G401 (cell line): ENCODE results near the gene NUTM2F. TPM values are rescaled to one million over a fixed set of nuclear protein-coding genes. Genes with fewer than 3 reads are reported as not detected.
"Not testable (repeated sequence)": the region's sequence is repeated elsewhere in the genome, so short reads cannot be mapped to it uniquely, and the experiment has no call there.

Source experiments
- DNase-seq: peaks from one replicate; pipeline ENCODE4 v3.0.0-alpha.2; 2015; ENCODE audit warnings: low spot score
- in situ Hi-C: cut with HindIII; loops from 2 replicates; pipeline ENCODE4 v1.10.0; 2016; ENCODE audit warnings: low sequenced_read_pairs, mixed read lengths
- total RNA-seq: library from RNA; depleted of rRNA; stranded (reverse); fragments of >200 nt; shearing (Covaris generic); gene quantifications from 2 replicates; pipeline ENCODE4 v1.2.3, GENCODE V29; 2014

NUTM2F gene
- total RNA-seq, 1 experiment from 2014 or later, result not detected

GRCh38 chr9:94317949-94318657 is 10.3 kb downstream of the NUTM2F start:
- in situ Hi-C loops, DNase-seq: not testable (repeated sequence)

- DNase-seq, in situ Hi-C loops: not testable (repeated sequence)
These were observed 12.2 kb downstream of the NUTM2F start for GRCh38 chr9:94316236-94316635.

- in situ Hi-C loops, DNase-seq: not testable (repeated sequence)
These were observed 13.1 kb downstream of the NUTM2F start for GRCh38 chr9:94315034-94315984.

GRCh38 chr9:94303321-94303720 is 25.1 kb downstream of the NUTM2F start:
- in situ Hi-C loops, result no loop called here

GRCh38 chr9:94302426-94302825 is 26.0 kb downstream of the NUTM2F start:
- in situ Hi-C loops, result no loop called here

More at GRCh38 chr9:94303321-94303720, 25.1 kb downstream of the NUTM2F start:
- no peak for DNase-seq

GRCh38 chr9:94301583-94301982 is 26.9 kb downstream of the NUTM2F start:
- in situ Hi-C loops, result no loop called here
- DNase-seq, result no peak

More at GRCh38 chr9:94302426-94302825, 26.0 kb downstream of the NUTM2F start:
- no peak for DNase-seq

- no peak for DNase-seq
- in situ Hi-C loops, result no loop called here
These were observed 27.8 kb downstream of the NUTM2F start for GRCh38 chr9:94300470-94301301.

- in situ Hi-C loops, result no loop called here
- DNase-seq, result no peak
These were observed 29.4 kb downstream of the NUTM2F start for GRCh38 chr9:94298949-94299599.

- no peak for DNase-seq
- in situ Hi-C loops, result no loop called here
These were observed 38.8 kb downstream of the NUTM2F start for GRCh38 chr9:94289691-94290090.

- in situ Hi-C loops, result no loop called here
- no peak for DNase-seq
These were observed 40.4 kb downstream of the NUTM2F start for GRCh38 chr9:94287877-94288513.

- in situ Hi-C loops, result no loop called here
- no peak for DNase-seq
These were observed 42.3 kb downstream of the NUTM2F start for GRCh38 chr9:94286116-94286515.

- in situ Hi-C loops, result no loop called here
- DNase-seq, result no peak
These were observed 47.3 kb downstream of the NUTM2F start for GRCh38 chr9:94281101-94281500.

- DNase-seq, result no peak
- in situ Hi-C loops, result no loop called here
These were observed 47.9 kb downstream of the NUTM2F start for GRCh38 chr9:94280409-94280989.

GRCh38 chr9:94277885-94278536 is 50.4 kb downstream of the NUTM2F start:
- in situ Hi-C loops, result no loop called here
- DNase-seq, result no peak

GRCh38 chr9:94277029-94277428 is 51.4 kb downstream of the NUTM2F start:
- in situ Hi-C loops, DNase-seq: not testable (repeated sequence)

- in situ Hi-C loops, result no loop called here
- DNase-seq, result no peak
These were observed 58.4 kb downstream of the NUTM2F start for GRCh38 chr9:94270009-94270408.

- no peak for DNase-seq
- in situ Hi-C loops, result no loop called here
These were observed 59.2 kb downstream of the NUTM2F start for GRCh38 chr9:94269264-94269663.
